ENCODE data around the gene IGF2BP3.

IGF2BP3 gene

DNA sequence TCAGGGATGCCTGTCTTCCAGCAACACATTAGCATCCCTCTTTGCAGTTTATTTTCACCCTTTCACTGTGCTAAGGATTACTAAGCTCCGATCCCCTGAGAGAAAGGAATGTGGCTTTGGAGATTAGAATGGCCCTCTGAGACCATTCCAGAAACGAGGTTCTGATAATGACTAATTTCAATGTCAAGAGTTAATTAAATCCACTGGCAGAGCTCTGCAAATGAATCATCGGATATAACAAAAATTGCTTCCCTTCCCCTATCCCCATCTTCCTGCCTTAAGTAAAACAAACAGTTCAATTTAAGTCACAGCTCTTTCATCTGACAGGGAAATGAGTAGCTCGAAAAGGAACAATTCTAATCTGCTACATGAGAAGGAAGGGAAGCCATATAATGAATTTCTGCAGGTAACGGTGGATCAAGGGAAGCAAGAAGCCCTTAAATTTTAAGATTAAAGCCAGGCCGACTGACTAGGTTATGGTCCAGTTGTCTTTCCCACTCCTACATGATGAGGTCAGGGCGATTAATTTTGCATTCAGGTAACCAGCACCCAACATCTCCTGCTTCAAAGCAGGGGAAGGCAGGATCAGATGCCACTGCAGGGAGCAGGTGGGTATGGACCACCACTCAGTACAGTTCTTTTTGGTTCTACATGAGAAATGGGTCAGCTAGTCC lies 120.7 kb downstream of the IGF2BP3 start:
- no peaks in the 10 kb centered on the region for H3K36me3 ChIP-seq (ENCODE audit: control insufficient read depth in 5 of 5, insufficient read depth in 5 of 5, low read length in 5 of 5)

DNA sequence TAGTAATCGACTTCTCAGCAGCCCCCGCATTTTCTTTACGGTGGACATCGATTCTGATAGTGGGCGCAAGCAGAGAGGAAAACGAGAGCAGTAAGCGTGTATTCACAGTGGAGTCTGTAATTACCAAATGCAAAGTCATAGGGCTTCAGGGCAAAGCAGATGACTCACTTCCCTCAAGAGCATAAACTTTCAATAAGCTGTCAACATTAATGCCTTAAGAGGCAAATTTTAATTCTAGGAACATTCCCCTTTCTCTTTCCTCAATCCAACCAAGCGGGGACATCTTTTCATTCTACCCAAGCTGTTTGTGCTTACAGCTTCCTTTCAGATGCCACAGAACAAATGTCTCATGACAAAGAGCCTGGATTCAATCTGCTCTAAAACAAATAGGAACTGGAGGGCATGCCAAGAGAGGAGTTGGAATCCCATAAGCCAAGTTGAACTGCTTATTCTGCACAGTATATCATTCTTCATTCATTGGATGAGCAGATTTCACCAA lies 122.6 kb downstream of the IGF2BP3 start:
- Histone ChIP-seq H3K27me3 (ENCODE audit: control insufficient read depth in 5 of 5, insufficient read depth in 4 of 5, low read length in 5 of 5) (no peaks in the 10 kb centered on the region), H3K36me3 (ENCODE audit: control insufficient read depth in 5 of 5, insufficient read depth in 5 of 5, low read length in 5 of 5) (no peaks in the 10 kb centered on the region), H3K4me1 (ENCODE audit: control insufficient read depth in 5 of 5, insufficient read depth in 5 of 5, low read length in 5 of 5) (peaks cover 0 to 3% (median 0%) of the 10 kb centered on the region in 5 donors), H3K4me3 (ENCODE audit: low read depth in 1 of 5, low read length in 5 of 5) (peak overlapping the region in 1 of 5 donors; percentile 12), H3K9ac (ENCODE audit: low read length in 5 of 5) (no peak overlapping the region), H3K9me3 (ENCODE audit: control insufficient read depth in 5 of 5, low read length in 5 of 5) (peaks cover 0 to 2% (median 0%) of the 10 kb centered on the region in 5 donors), H3K27ac (ENCODE audit: low read depth, low read length) (no peak overlapping the region)

More for the DNA sequence above, 120.7 kb downstream of the IGF2BP3 start:
- no peak overlapping the region for H3K27ac ChIP-seq (ENCODE audit: low read depth, low read length)
- H3K9me3 ChIP-seq (ENCODE audit: control insufficient read depth in 5 of 5, low read length in 5 of 5), result peaks cover 0 to 2% (median 0%) of the 10 kb centered on the region in 5 donors
- peaks cover 0 to 10% (median 4%) of the 10 kb centered on the region in 5 donors for H3K4me1 ChIP-seq (ENCODE audit: control insufficient read depth in 5 of 5, insufficient read depth in 5 of 5, low read length in 5 of 5)
- H3K4me3 ChIP-seq (ENCODE audit: low read depth in 1 of 5, low read length in 5 of 5), result no peak overlapping the region
- no peak overlapping the region for H3K9ac ChIP-seq (ENCODE audit: low read length in 5 of 5)
- H3K27me3 ChIP-seq (ENCODE audit: control insufficient read depth in 5 of 5, insufficient read depth in 4 of 5, low read length in 5 of 5), result no peaks in the 10 kb centered on the region

DNA sequence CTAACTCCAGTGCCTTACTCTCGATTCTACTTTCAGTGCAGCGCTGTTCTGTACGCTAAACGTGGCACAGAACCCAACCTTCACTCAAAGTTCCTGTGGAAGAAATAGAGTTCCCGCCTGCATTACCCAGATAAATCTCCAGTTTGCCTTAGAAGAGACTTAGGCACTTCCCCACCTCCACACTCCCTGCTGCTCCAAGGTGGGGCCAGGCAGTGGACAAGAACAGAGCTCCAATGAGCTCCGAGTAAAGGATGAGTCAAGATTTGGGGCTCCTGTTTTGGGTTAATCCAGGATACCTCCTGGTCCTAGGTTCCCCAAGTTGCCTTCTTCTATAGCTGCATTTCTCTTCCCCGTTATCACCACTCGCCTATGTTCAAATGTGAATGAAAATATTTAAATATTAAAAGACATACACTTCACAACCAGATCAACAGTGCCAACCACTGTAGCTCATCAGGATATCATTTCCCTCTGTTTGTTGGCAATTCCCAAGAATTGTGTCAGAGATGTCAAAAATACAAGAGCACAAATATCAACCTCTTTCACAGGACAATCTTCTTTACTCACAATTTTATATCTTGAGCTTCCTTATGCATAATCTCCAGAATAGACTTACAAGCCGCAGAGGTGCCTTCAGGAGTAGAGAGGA lies 123.1 kb downstream of the IGF2BP3 start:
- Histone ChIP-seq H3K36me3 (ENCODE audit: control insufficient read depth in 5 of 5, insufficient read depth in 5 of 5, low read length in 5 of 5) (no peaks in the 10 kb centered on the region), H3K27ac (ENCODE audit: low read depth, low read length) (no peak overlapping the region), H3K27me3 (ENCODE audit: control insufficient read depth in 5 of 5, insufficient read depth in 4 of 5, low read length in 5 of 5) (no peaks in the 10 kb centered on the region), H3K4me1 (ENCODE audit: control insufficient read depth in 5 of 5, insufficient read depth in 5 of 5, low read length in 5 of 5) (peaks cover 0 to 3% (median 0%) of the 10 kb centered on the region in 5 donors), H3K9me3 (ENCODE audit: control insufficient read depth in 5 of 5, low read length in 5 of 5) (peaks cover 0 to 2% (median 0%) of the 10 kb centered on the region in 5 donors), H3K9ac (ENCODE audit: low read length in 5 of 5) (no peak overlapping the region), H3K4me3 (ENCODE audit: low read depth in 1 of 5, low read length in 5 of 5) (peak overlapping the region in 2 of 5 donors; percentile 12 to 13)

DNA sequence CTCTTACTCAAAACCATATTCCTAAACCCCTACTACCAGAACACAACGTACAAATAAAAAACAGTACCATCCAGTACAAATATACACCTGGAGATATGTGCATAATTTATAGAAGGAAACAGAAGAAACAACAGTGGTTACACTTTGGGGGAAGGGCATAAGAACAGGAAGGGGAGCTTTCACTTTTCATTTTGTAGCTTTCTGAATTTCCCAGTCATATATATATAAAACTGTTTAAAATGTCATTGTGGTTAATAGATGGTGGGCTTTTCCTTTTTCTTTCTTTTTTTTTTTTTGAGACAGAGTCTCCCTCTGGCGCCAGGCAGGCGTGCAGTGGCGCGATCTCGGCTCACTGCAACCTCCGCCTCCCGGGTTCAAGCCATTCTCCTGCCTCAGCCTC lies 124.0 kb downstream of the IGF2BP3 start:
- no peaks in the 10 kb centered on the region for H3K27me3 ChIP-seq (ENCODE audit: control insufficient read depth in 5 of 5, insufficient read depth in 4 of 5, low read length in 5 of 5)
- H3K36me3 ChIP-seq (ENCODE audit: control insufficient read depth in 5 of 5, insufficient read depth in 5 of 5, low read length in 5 of 5), result no peaks in the 10 kb centered on the region
- H3K27ac ChIP-seq (ENCODE audit: low read depth, low read length), result no peak overlapping the region
- H3K9ac ChIP-seq (ENCODE audit: low read length in 5 of 5), result no peak overlapping the region
- H3K9me3 ChIP-seq (ENCODE audit: control insufficient read depth in 5 of 5, low read length in 5 of 5), result peaks cover 0 to 2% (median 0%) of the 10 kb centered on the region in 5 donors
- peak overlapping the region in 2 of 5 donors; percentile 10 to 28 for H3K4me3 ChIP-seq (ENCODE audit: low read depth in 1 of 5, low read length in 5 of 5)
- H3K4me1 ChIP-seq (ENCODE audit: control insufficient read depth in 5 of 5, insufficient read depth in 5 of 5, low read length in 5 of 5), result peaks cover 0 to 3% (median 0%) of the 10 kb centered on the region in 5 donors

DNA sequence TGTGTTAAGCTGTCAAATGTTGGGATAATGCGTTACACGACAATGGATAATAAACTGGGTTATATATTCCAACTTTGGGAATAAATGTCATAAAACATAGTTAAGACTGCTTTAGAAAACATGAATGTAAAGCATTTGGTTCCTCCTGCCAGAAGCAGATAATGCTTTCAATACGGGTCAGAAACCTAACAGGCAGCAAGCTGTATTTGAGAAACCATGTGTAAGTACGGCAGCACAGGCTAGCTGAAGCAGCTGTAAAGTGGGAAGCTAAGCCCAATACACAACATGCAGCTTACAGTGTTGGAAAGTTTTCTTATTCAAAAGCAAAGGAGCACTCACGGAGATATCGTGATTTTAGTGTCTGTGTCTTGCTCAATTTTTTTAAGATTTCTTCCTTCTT lies 124.7 kb downstream of the IGF2BP3 start:
- H3K4me3 ChIP-seq (ENCODE audit: low read depth in 1 of 5, low read length in 5 of 5), result no peak overlapping the region
- peaks cover 0 to 2% (median 0%) of the 10 kb centered on the region in 5 donors for H3K9me3 ChIP-seq (ENCODE audit: control insufficient read depth in 5 of 5, low read length in 5 of 5)
- peaks cover 0 to 3% (median 0%) of the 10 kb centered on the region in 5 donors for H3K4me1 ChIP-seq (ENCODE audit: control insufficient read depth in 5 of 5, insufficient read depth in 5 of 5, low read length in 5 of 5)
- no peak overlapping the region for H3K27ac ChIP-seq (ENCODE audit: low read depth, low read length)
- no peaks in the 10 kb centered on the region for H3K27me3 ChIP-seq (ENCODE audit: control insufficient read depth in 5 of 5, insufficient read depth in 4 of 5, low read length in 5 of 5)
- H3K9ac ChIP-seq (ENCODE audit: low read length in 5 of 5), result no peak overlapping the region
- H3K36me3 ChIP-seq (ENCODE audit: control insufficient read depth in 5 of 5, insufficient read depth in 5 of 5, low read length in 5 of 5), result no peaks in the 10 kb centered on the region

DNA sequence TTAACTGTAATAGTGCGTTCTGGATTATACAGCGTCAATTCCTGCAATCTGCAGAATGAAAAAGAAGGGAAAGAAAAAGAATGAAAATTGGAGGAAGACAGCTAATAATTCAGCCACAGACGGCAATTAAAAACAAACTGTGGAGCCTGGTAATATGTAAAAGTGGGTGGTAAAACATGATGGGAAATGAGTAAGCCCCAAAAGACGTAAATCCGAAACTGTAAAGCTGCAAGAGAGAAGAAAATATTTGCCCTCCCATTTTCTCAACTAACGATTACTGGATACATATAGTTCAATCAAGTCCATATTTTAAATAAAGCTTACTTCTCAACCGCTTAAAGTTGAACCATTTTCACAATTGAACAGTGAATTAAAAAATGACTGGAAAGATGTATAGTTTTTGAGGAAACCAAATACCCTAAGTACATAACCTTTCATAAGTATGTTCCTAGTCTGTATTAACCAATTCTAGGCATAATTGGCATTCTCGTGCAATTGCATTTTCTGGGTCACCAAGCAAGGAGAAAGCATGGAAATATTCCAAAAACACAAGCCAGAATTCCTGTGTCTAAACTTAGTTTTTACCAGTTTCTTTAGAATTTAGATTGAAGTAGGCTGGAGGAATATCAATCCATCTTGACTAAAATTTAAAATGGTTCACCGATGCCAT lies 126.3 kb downstream of the IGF2BP3 start:
- no peak overlapping the region for H3K9ac ChIP-seq (ENCODE audit: low read length in 5 of 5)
- no peak overlapping the region for H3K4me3 ChIP-seq (ENCODE audit: low read depth in 1 of 5, low read length in 5 of 5)
- H3K27me3 ChIP-seq (ENCODE audit: control insufficient read depth in 5 of 5, insufficient read depth in 4 of 5, low read length in 5 of 5), result no peaks in the 10 kb centered on the region
- H3K9me3 ChIP-seq (ENCODE audit: control insufficient read depth in 5 of 5, low read length in 5 of 5), result peaks cover 0 to 2% (median 0%) of the 10 kb centered on the region in 5 donors
- H3K36me3 ChIP-seq (ENCODE audit: control insufficient read depth in 5 of 5, insufficient read depth in 5 of 5, low read length in 5 of 5), result no peaks in the 10 kb centered on the region
- H3K4me1 ChIP-seq (ENCODE audit: control insufficient read depth in 5 of 5, insufficient read depth in 5 of 5, low read length in 5 of 5), result peaks cover 0 to 3% (median 0%) of the 10 kb centered on the region in 5 donors
- no peak overlapping the region for H3K27ac ChIP-seq (ENCODE audit: low read depth, low read length)

DNA sequence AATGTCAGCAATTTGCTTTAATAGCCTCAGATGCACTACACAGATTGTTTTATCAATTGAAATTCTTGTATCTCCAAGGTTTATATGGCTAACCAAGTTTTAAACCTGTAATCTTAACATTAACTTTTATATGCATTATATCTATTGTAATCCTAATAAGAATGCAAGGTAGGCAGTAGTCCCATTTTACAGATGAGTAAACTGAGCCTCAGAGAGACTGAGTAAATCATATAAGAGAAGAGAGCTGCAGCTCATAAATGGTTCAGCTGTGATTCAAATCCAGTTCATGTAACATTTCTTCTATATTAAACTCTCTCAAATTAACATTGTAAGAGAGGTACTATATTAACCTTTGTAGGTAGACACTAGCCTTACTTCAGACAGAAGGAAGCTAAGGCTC lies 127.2 kb downstream of the IGF2BP3 start:
- H3K27ac ChIP-seq (ENCODE audit: low read depth, low read length), result no peak overlapping the region
- H3K36me3 ChIP-seq (ENCODE audit: control insufficient read depth in 5 of 5, insufficient read depth in 5 of 5, low read length in 5 of 5), result no peaks in the 10 kb centered on the region
- peaks cover 0 to 3% (median 0%) of the 10 kb centered on the region in 5 donors for H3K4me1 ChIP-seq (ENCODE audit: control insufficient read depth in 5 of 5, insufficient read depth in 5 of 5, low read length in 5 of 5)
- H3K9me3 ChIP-seq (ENCODE audit: control insufficient read depth in 5 of 5, low read length in 5 of 5), result peaks cover 0 to 2% (median 0%) of the 10 kb centered on the region in 5 donors
- H3K9ac ChIP-seq (ENCODE audit: low read length in 5 of 5), result no peak overlapping the region
- no peak overlapping the region for H3K4me3 ChIP-seq (ENCODE audit: low read depth in 1 of 5, low read length in 5 of 5)
- no peaks in the 10 kb centered on the region for H3K27me3 ChIP-seq (ENCODE audit: control insufficient read depth in 5 of 5, insufficient read depth in 4 of 5, low read length in 5 of 5)

DNA sequence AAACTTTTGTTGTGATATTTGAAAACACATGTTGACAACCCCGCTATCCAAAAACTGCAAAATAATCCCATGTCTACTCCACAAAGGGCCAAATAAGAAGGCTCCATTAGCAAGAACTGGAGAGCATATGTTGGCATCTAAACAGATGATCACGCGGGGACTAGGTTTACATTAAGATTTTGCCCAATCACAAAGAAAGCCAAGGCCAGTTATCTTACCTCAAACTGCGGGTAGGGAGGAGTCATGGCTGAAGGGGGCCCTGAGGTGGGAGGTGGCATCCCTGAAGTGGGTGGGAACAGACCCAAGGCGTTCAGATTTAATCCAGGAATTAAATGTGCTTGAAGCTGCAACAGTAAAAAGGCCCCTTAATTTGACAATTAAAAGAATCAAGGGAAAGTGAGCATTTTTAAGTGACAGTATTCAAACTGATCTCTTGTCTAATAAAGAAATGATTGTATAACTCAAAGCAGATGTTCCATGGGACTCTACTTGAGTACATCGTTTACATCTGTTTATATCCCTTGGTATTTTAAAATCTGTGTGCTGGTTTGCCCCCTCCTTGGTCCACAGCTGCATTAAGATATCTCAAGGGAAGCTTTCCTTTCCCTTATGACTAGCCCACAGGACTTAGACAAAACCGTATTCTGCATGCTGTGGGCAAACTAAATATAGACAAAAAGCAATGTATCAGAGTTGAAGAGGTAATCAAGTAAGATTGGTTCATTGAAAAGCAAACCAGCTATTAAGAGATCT lies 128.3 kb downstream of the IGF2BP3 start:
- Histone ChIP-seq H3K9me3 (ENCODE audit: control insufficient read depth in 5 of 5, low read length in 5 of 5) (peaks cover 0 to 5% (median 0%) of the 10 kb centered on the region in 5 donors), H3K27me3 (ENCODE audit: control insufficient read depth in 5 of 5, insufficient read depth in 4 of 5, low read length in 5 of 5) (no peaks in the 10 kb centered on the region), H3K4me3 (ENCODE audit: low read depth in 1 of 5, low read length in 5 of 5) (no peak overlapping the region), H3K9ac (ENCODE audit: low read length in 5 of 5) (no peak overlapping the region), H3K36me3 (ENCODE audit: control insufficient read depth in 5 of 5, insufficient read depth in 5 of 5, low read length in 5 of 5) (no peaks in the 10 kb centered on the region), H3K27ac (ENCODE audit: low read depth, low read length) (no peak overlapping the region), H3K4me1 (ENCODE audit: control insufficient read depth in 5 of 5, insufficient read depth in 5 of 5, low read length in 5 of 5) (no peaks in the 10 kb centered on the region)

DNA sequence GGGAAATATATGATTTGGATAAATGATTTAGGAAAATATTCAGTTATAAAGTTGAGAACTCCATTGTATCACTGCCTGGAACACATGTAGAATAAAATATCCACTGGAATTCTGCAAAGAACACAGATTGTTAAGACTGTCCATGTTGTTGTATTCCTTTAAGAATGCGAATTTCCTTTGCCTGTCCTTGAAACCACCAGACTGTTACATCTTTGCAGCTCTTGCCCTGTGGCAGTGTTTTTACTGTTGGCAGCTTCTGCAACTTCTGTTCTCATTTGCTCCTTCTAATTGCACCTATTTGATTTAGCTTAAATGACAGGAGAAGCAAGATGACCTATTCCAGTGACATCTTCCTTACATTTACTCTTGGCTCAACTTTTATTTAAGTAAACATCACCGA lies 131.4 kb downstream of the IGF2BP3 start:
- no peak overlapping the region for H3K9ac ChIP-seq (ENCODE audit: low read length in 5 of 5)
- H3K27me3 ChIP-seq (ENCODE audit: control insufficient read depth in 5 of 5, insufficient read depth in 4 of 5, low read length in 5 of 5), result no peaks in the 10 kb centered on the region
- H3K27ac ChIP-seq (ENCODE audit: low read depth, low read length), result no peak overlapping the region
- H3K9me3 ChIP-seq (ENCODE audit: control insufficient read depth in 5 of 5, low read length in 5 of 5), result peaks cover 0 to 2% (median 0%) of the 10 kb centered on the region in 5 donors
- H3K4me1 ChIP-seq (ENCODE audit: control insufficient read depth in 5 of 5, insufficient read depth in 5 of 5, low read length in 5 of 5), result peaks cover 2 to 21% (median 19%) of the 10 kb centered on the region in 5 donors
- H3K4me3 ChIP-seq (ENCODE audit: low read depth in 1 of 5, low read length in 5 of 5), result no peak overlapping the region
- no peaks in the 10 kb centered on the region for H3K36me3 ChIP-seq (ENCODE audit: control insufficient read depth in 5 of 5, insufficient read depth in 5 of 5, low read length in 5 of 5)

Measured in subcutaneous abdominal adipose tissue (tissue), 5 donors.